Endothelial cell of umbilical vein (primary cell): ENCODE results near the gene ARSD. TPM values are rescaled to one million over a fixed set of nuclear protein-coding genes. Genes with fewer than 3 reads are reported as not detected.

Experiments used
- BruUV-seq: library from RNA; stranded (reverse); fragments of 400-500 nt; replicated peaks from 2 replicates; lab custom pipeline; 2021; lab: Mats Ljungman, UMichigan
- CTCF ChIA-PET: fragments of 300-600, 350-600 bp; sonication (Branson Sonifier 250); formaldehyde crosslinking; loops from one replicate; lab custom pipeline; 2021; ENCODE audit warnings: antibody characterized with exemption, inconsistent platforms; lab: Charles Lee
- POLR2A ChIA-PET: fragments of 300-600, 350-600 bp; sonication (Branson Sonifier 250); formaldehyde crosslinking; loops from one replicate; lab custom pipeline; 2021; ENCODE audit warnings: antibody characterized with exemption, inconsistent platforms; lab: Charles Lee
- DNase-seq: peaks from one replicate; pipeline ENCODE4 v3.0.0-alpha.2; 2011; ENCODE audit warnings: low read depth, low spot score
- FAIRE-seq: peaks from 2 replicates; lab custom pipeline; 2011; peaks lifted over from hg19 to GRCh38; lab: Jason Lieb, UNC
- H2AFZ ChIP-seq: 2 replicates; pipeline ENCODE4 v1.6.0; 2012; ENCODE audit warnings: low read depth, low read length, control low read depth, inconsistent platforms
- H3K27ac ChIP-seq: 2 replicates; pipeline ENCODE4 v1.5.1; 2011; ENCODE audit warnings: low read depth, mild to moderate bottlenecking, control low read depth, low read length, moderate library complexity; ENCODE audit not compliant: insufficient read depth
- H3K27me3 ChIP-seq, 2 experiments: 2 replicates each; pipeline versions ENCODE4 v1.6.0 to v1.6.1; 2011; ENCODE audit warnings: low read length in 2 of 2, mixed read lengths in 1 of 2; ENCODE audit not compliant: control insufficient read depth in 2 of 2, insufficient read depth in 2 of 2
- H3K36me3 ChIP-seq, 2 experiments: 2 replicates in 1 of 2; 3 replicates in 1 of 2; pipeline ENCODE4 v1.5.1; 2011; ENCODE audit warnings: low read length in 2 of 2, mild to moderate bottlenecking in 1 of 2, moderate library complexity in 1 of 2; ENCODE audit not compliant: control insufficient read depth in 2 of 2, insufficient read depth in 2 of 2; ENCODE audit errors: extremely low read depth in 1 of 2
- H3K4me1 ChIP-seq: 3 replicates; pipeline ENCODE4 v1.5.1; 2011; ENCODE audit warnings: mild to moderate bottlenecking, low read length; ENCODE audit not compliant: control insufficient read depth, insufficient read depth; ENCODE audit errors: extremely low read depth
- H3K4me2 ChIP-seq: 2 replicates; pipeline ENCODE4 v1.6.1; 2011; ENCODE audit warnings: low read length, control low read depth, mixed read lengths; ENCODE audit not compliant: insufficient read depth
- H3K4me3 ChIP-seq, 3 experiments: fragments of 200-600 bp in 1 of 3; sonication (generic), shearing (Covaris generic) in 1 of 3; replicated peaks in 1 of 3; 2 replicates each; pipeline ENCODE4 v1.5.1; 2011 to 2016; ENCODE audit warnings: control low read depth in 3 of 3, low read length in 3 of 3, mild to moderate bottlenecking in 2 of 3, inconsistent platforms in 1 of 3, low read depth in 1 of 3, moderate library complexity in 1 of 3; ENCODE audit not compliant: insufficient read depth in 1 of 3
- H3K79me2 ChIP-seq: 2 replicates; pipeline ENCODE4 v1.6.0; 2012; ENCODE audit warnings: low read length, inconsistent platforms; ENCODE audit not compliant: control insufficient read depth, insufficient read depth
- H3K9ac ChIP-seq: replicated peaks from 2 replicates; pipeline ENCODE3; 2011; ENCODE audit warnings: low read length, control low read depth; ENCODE audit not compliant: insufficient read depth; ENCODE audit errors: extremely low read depth
- H3K9me1 ChIP-seq: replicated peaks from 3 replicates; pipeline ENCODE4 v1.6.0; 2011; ENCODE audit warnings: mild to moderate bottlenecking, low read length; ENCODE audit not compliant: control insufficient read depth, insufficient read depth; ENCODE audit errors: extremely low read depth
- H3K9me3 ChIP-seq: replicated peaks from 2 replicates; pipeline ENCODE4 v1.5.1; 2012; ENCODE audit warnings: low read length, inconsistent platforms; ENCODE audit not compliant: control insufficient read depth, insufficient read depth
- H4K20me1 ChIP-seq: replicated peaks from 2 replicates; pipeline ENCODE3; 2011; ENCODE audit warnings: mild to moderate bottlenecking, low read length; ENCODE audit not compliant: control insufficient read depth, insufficient read depth; ENCODE audit errors: extremely low read depth
- CTCF ChIP-seq, 2 donors: IDR thresholded peaks; 1 replicate in 1 of 2; 2 replicates in 1 of 2; pipeline ENCODE4 v1.5.1; 2011; ENCODE audit warnings: low read length in 2 of 2, mild to moderate bottlenecking in 2 of 2, moderate library complexity in 2 of 2, control low read depth in 1 of 2, inconsistent platforms in 1 of 2, low read depth in 1 of 2; ENCODE audit not compliant: insufficient read depth in 1 of 2; ENCODE audit errors: extremely low read depth in 1 of 2
- EZH2 ChIP-seq: IDR thresholded peaks from 2 replicates; pipeline ENCODE4 v1.6.1; 2012; ENCODE audit warnings: borderline replicate concordance, low read depth, mild to moderate bottlenecking, moderate library complexity, low read length, inconsistent platforms; ENCODE audit not compliant: severe bottlenecking
- FOS ChIP-seq: IDR thresholded peaks from 2 replicates; pipeline ENCODE4 v1.6.1; 2011; ENCODE audit warnings: mild to moderate bottlenecking, low read length, moderate library complexity, borderline replicate concordance; ENCODE audit not compliant: insufficient read depth
- GATA2 ChIP-seq: IDR thresholded peaks from 2 replicates; pipeline ENCODE4 v1.7.0; 2011; ENCODE audit warnings: low read depth, mild to moderate bottlenecking, moderate library complexity, mixed read lengths, low read length; ENCODE audit not compliant: insufficient read length, insufficient read depth
- JUN ChIP-seq: IDR thresholded peaks from 2 replicates; pipeline ENCODE4 v1.6.1; 2011; ENCODE audit warnings: borderline replicate concordance, low read depth; ENCODE audit not compliant: insufficient read length, insufficient read depth
- MAX ChIP-seq: IDR thresholded peaks from 2 replicates; pipeline ENCODE4 v1.6.1; 2011; ENCODE audit not compliant: insufficient read depth, insufficient read length
- MYC ChIP-seq: IDR thresholded peaks from one replicate; pipeline ENCODE4 v1.6.1; 2011; ENCODE audit warnings: mild to moderate bottlenecking, low read depth, low read length
- POLR2A ChIP-seq: IDR thresholded peaks from 2 replicates; pipeline ENCODE4 v1.6.1; 2012; ENCODE audit warnings: low read depth, mild to moderate bottlenecking, control low read depth, low read length
- POLR2AphosphoS5 ChIP-seq: IDR thresholded peaks from 2 replicates; pipeline ENCODE4 v1.6.1; 2012; ENCODE audit warnings: low read depth, mild to moderate bottlenecking, control low read depth, low read length, moderate library complexity; ENCODE audit not compliant: insufficient read depth
- dilution Hi-C: fragments of 300-500 bp; cut with MboI; formaldehyde crosslinking; loops from one replicate; pipeline ENCODE4 v1.15.0; 2019; ENCODE audit warnings: low sequenced_read_pairs; ENCODE audit not compliant: extremely low pct_ligation_motif_present
- intact Hi-C: fragments of 100-400 bp; cut with micrococcal nuclease; formaldehyde crosslinking; loops from one replicate; pipeline ENCODE4 v1.10.0; 2022
- polyA plus RNA-seq, 4 experiments: library from polyadenylated mRNA; depleted of rRNA in 3 of 4; stranded (reverse) in 3 of 4; unstranded in 1 of 4; fragments of >200 nt; gene quantifications; 2 replicates each; pipeline versions ENCODE4 v1.2.1 to v1.2.3, GENCODE V29; 2011 to 2012; ENCODE audit warnings: missing spikeins in 1 of 4
- total RNA-seq: library from RNA; stranded (reverse); gene quantifications from 2 replicates; pipeline ENCODE4 v1.2.3, GENCODE V29; 2021

Gene ARSD
- total and polyA plus RNA-seq, 2 donors (not counting 3 experiments of a cell fraction or from before 2014, with no cell fraction given): 15.5 to 18.6 TPM

DNA sequence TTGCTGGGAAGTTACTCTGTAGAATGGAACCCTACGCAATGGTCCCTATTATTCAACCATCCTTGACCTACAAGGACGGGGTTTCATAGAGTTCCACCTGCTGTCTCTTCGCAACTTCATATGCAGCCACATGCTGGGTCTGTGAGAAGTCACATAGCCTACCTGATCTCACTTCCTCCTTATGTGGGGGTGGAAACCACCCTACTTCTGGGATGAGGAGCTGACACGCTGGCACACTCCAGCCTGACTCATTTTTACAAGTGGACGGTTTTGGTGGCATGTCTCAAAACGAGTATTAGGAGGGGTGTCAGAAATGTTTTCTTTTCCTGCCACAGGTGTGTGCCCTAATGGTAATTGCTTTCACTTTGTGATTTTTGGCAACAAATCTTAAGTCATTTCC lies 36.8 kb upstream of the ARSD start:
- Histone ChIP-seq H3K9me3 (no peaks in the 10 kb centered on the region), H3K27me3 (no peaks in the 10 kb centered on the region), H3K9ac (no peak overlapping the region), H3K36me3 (no peaks in the 10 kb centered on the region), H3K79me2 (no peaks in the 10 kb centered on the region), H3K9me1 (no peaks in the 10 kb centered on the region), H3K27ac (no peak overlapping the region), H2AFZ (no peak overlapping the region), H4K20me1 (no peaks in the 10 kb centered on the region), H3K4me2 (no peak overlapping the region), H3K4me3 (no peak overlapping the region), H3K4me1 (peaks cover 12% of the 10 kb centered on the region)
- intact Hi-C loops (no loop called here), dilution Hi-C loops (no loop called here)
- TF ChIP-seq JUN (no peak), GATA2 (no peak), CTCF (IDR thresholded peaks at IDR 0.05; ENCODE audit: extremely low read depth in 1 of 2, insufficient read depth in 1 of 2, low read depth in 1 of 2, low read length in 2 of 2) (no peak), FOS (no peak), EZH2 (no peak), POLR2A (no peak), POLR2AphosphoS5 (no peak), MYC (no peak), MAX (no peak)
- ChIA-PET CTCF (no interaction called here), POLR2A (no interaction called here)
- FAIRE-seq (no peak), DNase-seq (no peak)
- BruUV-seq: no TSS peak
